Neural crest cell (in vitro differentiated cells): ENCODE measurements around the gene GLA. TPM values are rescaled to one million over a fixed set of nuclear protein-coding genes. Genes with fewer than 3 reads are reported as not detected.

Experiments used
- DNase-seq: peaks from one replicate; pipeline ENCODE4 v3.0.0; 2021; ENCODE audit warnings: low read depth, mixed read lengths, low spot score
- H3K27ac Mint-ChIP-seq: one replicate; pipeline ENCODE4 v1.8.0; 2021; ENCODE audit warnings: mild to moderate bottlenecking, mixed read lengths; ENCODE audit not compliant: unreplicated experiment
- H3K27me3 Mint-ChIP-seq: 2 replicates; pipeline ENCODE4 v1.8.0; 2021; ENCODE audit warnings: low read depth, mild to moderate bottlenecking, mixed read lengths
- H3K36me3 Mint-ChIP-seq: 2 replicates; pipeline ENCODE4 v1.8.0; 2021; ENCODE audit warnings: low read depth, mild to moderate bottlenecking, mixed read lengths
- H3K4me1 Mint-ChIP-seq: 2 replicates; pipeline ENCODE4 v1.8.0; 2021; ENCODE audit warnings: mixed read lengths
- H3K4me3 Mint-ChIP-seq: one replicate; pipeline ENCODE4 v1.8.0; 2021; ENCODE audit warnings: mild to moderate bottlenecking, mixed read lengths
- H3K9me3 Mint-ChIP-seq: 2 replicates; pipeline ENCODE4 v1.8.0; 2021; ENCODE audit warnings: mixed read lengths
- long read RNA-seq: library from polyadenylated mRNA; unstranded; transcript quantifications from one replicate; pipeline ENCODE4 v2.0.0, GENCODE V29; 2020
- total RNA-seq: library from RNA; stranded (reverse); gene quantifications from 2 replicates; pipeline ENCODE4 v1.2.1, GENCODE V29; 2021
- TF ChIP-seq, protein P1 (sequence below): fragments of 200-600 bp; sonication (generic); conservative IDR thresholded peaks from 2 replicates; pipeline ENCODE4 v1.5.0; 2021; ENCODE audit warnings: antibody characterized with exemption, mild to moderate bottlenecking

The GLA gene
- 48.0 and 50.7 TPM in 2 replicates for total RNA-seq
- long read RNA-seq, transcript GLA-201 (7 exons, 1,318 nt) = major isoform, 123 of 141 reads
- long read RNA-seq, transcript GLA-204 (3 exons, 793 nt) = minor isoform, 13 of 141 reads
- long read RNA-seq, partial matches to known transcripts = 0 of 141 reads
- long read RNA-seq, other reads (novel, unspliced or antisense) = 5 of 141 reads

- peaks cover 6% of the 10 kb centered on the region for H3K9me3 Mint-ChIP-seq
- TF ChIP-seq, protein P1, sequence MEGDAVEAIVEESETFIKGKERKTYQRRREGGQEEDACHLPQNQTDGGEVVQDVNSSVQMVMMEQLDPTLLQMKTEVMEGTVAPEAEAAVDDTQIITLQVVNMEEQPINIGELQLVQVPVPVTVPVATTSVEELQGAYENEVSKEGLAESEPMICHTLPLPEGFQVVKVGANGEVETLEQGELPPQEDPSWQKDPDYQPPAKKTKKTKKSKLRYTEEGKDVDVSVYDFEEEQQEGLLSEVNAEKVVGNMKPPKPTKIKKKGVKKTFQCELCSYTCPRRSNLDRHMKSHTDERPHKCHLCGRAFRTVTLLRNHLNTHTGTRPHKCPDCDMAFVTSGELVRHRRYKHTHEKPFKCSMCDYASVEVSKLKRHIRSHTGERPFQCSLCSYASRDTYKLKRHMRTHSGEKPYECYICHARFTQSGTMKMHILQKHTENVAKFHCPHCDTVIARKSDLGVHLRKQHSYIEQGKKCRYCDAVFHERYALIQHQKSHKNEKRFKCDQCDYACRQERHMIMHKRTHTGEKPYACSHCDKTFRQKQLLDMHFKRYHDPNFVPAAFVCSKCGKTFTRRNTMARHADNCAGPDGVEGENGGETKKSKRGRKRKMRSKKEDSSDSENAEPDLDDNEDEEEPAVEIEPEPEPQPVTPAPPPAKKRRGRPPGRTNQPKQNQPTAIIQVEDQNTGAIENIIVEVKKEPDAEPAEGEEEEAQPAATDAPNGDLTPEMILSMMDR = peak; percentile 33
- peaks cover 13% of the 10 kb centered on the region for H3K36me3 Mint-ChIP-seq
- H3K4me3 Mint-ChIP-seq = peak within 1 kb of the TSS; percentile 95
- peak within 1 kb of the TSS; percentile 99 for H3K27ac Mint-ChIP-seq
- peaks cover 24% of the 10 kb centered on the region for H3K4me1 Mint-ChIP-seq
- peaks cover 2% of the 10 kb centered on the region for H3K27me3 Mint-ChIP-seq
- DNase-seq = peak; percentile 73
These were observed at the start of gene GLA, which contains the start of gene HNRNPH2 for GRCh38 chrX:101407748-101408531. Gene GLA, minus strand, starts transcription at chrX:101407925. Its CDS starts 22 bp downstream, at chrX:101407903. Gene HNRNPH2, plus strand, starts transcription at chrX:101408222. Its CDS starts 3,767 bp downstream, at chrX:101411989.

- Mint-ChIP-seq H3K9me3 (peaks cover 11% of the 10 kb centered on the region), H3K27ac (peak overlapping the region; percentile 45), H3K36me3 (peaks cover 29% of the 10 kb centered on the region), H3K27me3 (no peaks in the 10 kb centered on the region), H3K4me3 (no peak overlapping the region), H3K4me1 (no peaks in the 10 kb centered on the region)
- DNase-seq = no peak
- TF ChIP-seq, protein P1 = no peak
These were observed 44.3 kb upstream of the GLA start for GRCh38 chrX:101452056-101452455.

GRCh38 chrX:101450961-101451360, 43.2 kb upstream of the GLA start:
- H3K27me3 Mint-ChIP-seq = no peaks in the 10 kb centered on the region
- no peak overlapping the region for H3K4me3 Mint-ChIP-seq
- no peaks in the 10 kb centered on the region for H3K4me1 Mint-ChIP-seq
- H3K27ac Mint-ChIP-seq = no peak overlapping the region
- H3K36me3 Mint-ChIP-seq = peaks cover 29% of the 10 kb centered on the region
- no peak for DNase-seq
- peaks cover 11% of the 10 kb centered on the region for H3K9me3 Mint-ChIP-seq
- TF ChIP-seq, protein P1 = no peak

DNA sequence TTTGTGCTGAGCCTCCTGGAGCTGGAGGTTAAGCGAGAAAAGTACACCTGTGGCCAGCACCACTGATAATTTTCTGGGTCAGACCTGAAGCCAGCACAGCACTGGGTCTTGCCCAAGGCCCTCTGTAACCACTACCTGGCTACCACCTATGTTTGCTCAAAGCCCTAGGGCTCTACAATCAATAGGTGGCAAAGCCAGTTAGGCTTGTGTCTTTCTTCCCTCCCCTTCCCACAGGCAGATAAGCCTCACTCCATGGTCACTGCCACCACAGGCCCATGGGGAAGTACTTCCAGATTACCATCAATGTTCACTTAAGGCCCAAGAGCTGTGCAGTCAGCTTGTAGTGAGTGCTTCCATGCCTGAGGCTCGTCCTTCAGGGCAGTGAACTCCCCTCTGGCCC, 42.4 kb upstream of the GLA start:
- Mint-ChIP-seq H3K36me3 (peaks cover 25% of the 10 kb centered on the region), H3K9me3 (peaks cover 11% of the 10 kb centered on the region), H3K27ac (no peak overlapping the region), H3K27me3 (no peaks in the 10 kb centered on the region), H3K4me3 (no peak overlapping the region), H3K4me1 (no peaks in the 10 kb centered on the region)
- no peak for DNase-seq
- TF ChIP-seq, protein P1 = no peak

DNA sequence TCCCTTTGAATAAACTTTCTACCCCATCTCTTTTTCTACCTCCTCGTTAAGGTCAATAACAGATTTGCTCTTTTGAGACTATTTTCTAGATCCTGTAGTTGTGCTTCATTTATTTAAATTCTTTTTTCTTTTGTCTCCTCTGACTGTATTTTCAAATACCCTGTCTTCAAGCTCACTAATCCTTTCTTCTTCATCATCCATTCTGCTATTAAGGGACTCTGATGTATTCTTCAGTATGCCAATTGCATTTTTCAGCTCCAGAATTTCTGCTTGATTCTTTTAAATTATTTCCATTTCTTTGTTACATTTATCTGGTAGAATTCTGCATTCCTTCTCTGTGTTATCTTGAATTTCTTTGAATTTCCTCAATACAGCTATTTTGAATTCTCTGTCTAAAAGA, 41.6 kb upstream of the GLA start:
- peaks cover 24% of the 10 kb centered on the region for H3K36me3 Mint-ChIP-seq
- H3K27ac Mint-ChIP-seq = no peak overlapping the region
- H3K9me3 Mint-ChIP-seq = peaks cover 14% of the 10 kb centered on the region
- no peak overlapping the region for H3K4me3 Mint-ChIP-seq
- TF ChIP-seq, protein P1 = no peak
- no peaks in the 10 kb centered on the region for H3K4me1 Mint-ChIP-seq
- no peaks in the 10 kb centered on the region for H3K27me3 Mint-ChIP-seq
- no peak for DNase-seq
